Endothelial cell (in vitro differentiated cells): ENCODE results near the gene MRPL33. TPM values are rescaled to one million over a fixed set of nuclear protein-coding genes. Genes with fewer than 3 reads are reported as not detected.

Experiments
- DNase-seq: peaks from one replicate; pipeline ENCODE4 v3.0.0; 2021; ENCODE audit warnings: low spot score
- H3K27ac Mint-ChIP-seq: one replicate; pipeline ENCODE4 v1.8.0; 2021; ENCODE audit warnings: mixed read lengths, inconsistent platforms; ENCODE audit not compliant: unreplicated experiment
- H3K27me3 Mint-ChIP-seq: one replicate; pipeline ENCODE4 v1.8.0; 2021; ENCODE audit warnings: mild to moderate bottlenecking, moderate library complexity, mixed read lengths, inconsistent platforms; ENCODE audit not compliant: unreplicated experiment
- H3K36me3 Mint-ChIP-seq: one replicate; pipeline ENCODE4 v1.8.0; 2021; ENCODE audit warnings: mild to moderate bottlenecking, low read depth, mixed read lengths, inconsistent platforms; ENCODE audit not compliant: unreplicated experiment
- H3K4me1 Mint-ChIP-seq: one replicate; pipeline ENCODE4 v1.8.0; 2021; ENCODE audit warnings: mild to moderate bottlenecking, mixed read lengths, inconsistent platforms; ENCODE audit not compliant: unreplicated experiment
- H3K4me3 Mint-ChIP-seq: one replicate; pipeline ENCODE4 v1.8.0; 2021; ENCODE audit warnings: mild to moderate bottlenecking, mixed read lengths, inconsistent platforms; ENCODE audit not compliant: unreplicated experiment
- H3K9me3 Mint-ChIP-seq: one replicate; pipeline ENCODE4 v1.8.0; 2021; ENCODE audit warnings: mixed read lengths, inconsistent platforms; ENCODE audit not compliant: unreplicated experiment
- CTCF ChIP-seq: fragments of 200-600 bp; sonication (generic); IDR thresholded peaks from one replicate; pipeline ENCODE4 v1.5.0; 2021; ENCODE audit warnings: antibody characterized with exemption; ENCODE audit not compliant: unreplicated experiment
- total RNA-seq: library from RNA; stranded (reverse); fragmentation: NEBNext Ultra II Directional; extraction: Animal tissue kit (Norgen Biotek cat#: 25700); gene quantifications from one replicate; pipeline ENCODE4 v1.2.1, GENCODE V29; 2021; ENCODE audit not compliant: unreplicated experiment

MRPL33 gene
- total RNA-seq, 1 donor from 2014 or later: 52.0 TPM

GRCh38 chr2:27798948-27799645 lies 27.6 kb downstream of the MRPL33 start:
- Mint-ChIP-seq H3K9me3 (no peaks in the 10 kb centered on the region), H3K27ac (no peak overlapping the region), H3K4me1 (peaks cover 26% of the 10 kb centered on the region), H3K27me3 (peaks cover 8% of the 10 kb centered on the region), H3K36me3 (peaks cover 3% of the 10 kb centered on the region), H3K4me3 (no peak overlapping the region)
- no peak for TF ChIP-seq CTCF
- DNase-seq: no peak

- H3K4me1 Mint-ChIP-seq: peaks cover 26% of the 10 kb centered on the region
- no peak overlapping the region for H3K27ac Mint-ChIP-seq
- no peak for DNase-seq
- peaks cover 3% of the 10 kb centered on the region for H3K36me3 Mint-ChIP-seq
- no peaks in the 10 kb centered on the region for H3K9me3 Mint-ChIP-seq
- no peak overlapping the region for H3K4me3 Mint-ChIP-seq
- peaks cover 8% of the 10 kb centered on the region for H3K27me3 Mint-ChIP-seq
- no peak for TF ChIP-seq CTCF
Observed at GRCh38 chr2:27799646-27800010, 28.1 kb downstream of the MRPL33 start.

- Mint-ChIP-seq H3K36me3 (peaks cover 3% of the 10 kb centered on the region), H3K27ac (no peak overlapping the region), H3K27me3 (peaks cover 8% of the 10 kb centered on the region), H3K9me3 (no peaks in the 10 kb centered on the region), H3K4me3 (no peak overlapping the region), H3K4me1 (peaks cover 16% of the 10 kb centered on the region)
- no peak for DNase-seq
- no peak for TF ChIP-seq CTCF
Observed at GRCh38 chr2:27800856-27801255, 29.3 kb downstream of the MRPL33 start.

- no peak for TF ChIP-seq CTCF
- H3K4me1 Mint-ChIP-seq: peaks cover 9% of the 10 kb centered on the region
- H3K36me3 Mint-ChIP-seq: peaks cover under 1% of the 10 kb centered on the region
- no peaks in the 10 kb centered on the region for H3K9me3 Mint-ChIP-seq
- no peak overlapping the region for H3K27ac Mint-ChIP-seq
- H3K4me3 Mint-ChIP-seq: no peak overlapping the region
- peaks cover 6% of the 10 kb centered on the region for H3K27me3 Mint-ChIP-seq
- no peak for DNase-seq
Observed at GRCh38 chr2:27802547-27802946, 31.0 kb downstream of the MRPL33 start.

- no peak for DNase-seq
- H3K9me3 Mint-ChIP-seq: no peaks in the 10 kb centered on the region
- H3K27me3 Mint-ChIP-seq: peaks cover 5% of the 10 kb centered on the region
- H3K4me1 Mint-ChIP-seq: peaks cover 5% of the 10 kb centered on the region
- H3K27ac Mint-ChIP-seq: no peak overlapping the region
- no peak for TF ChIP-seq CTCF
- no peak overlapping the region for H3K4me3 Mint-ChIP-seq
- H3K36me3 Mint-ChIP-seq: no peaks in the 10 kb centered on the region
Observed at GRCh38 chr2:27803046-27803445, 31.5 kb downstream of the MRPL33 start.
